ENCODE results near the gene ZMYM2. TPM values are rescaled to one million over a fixed set of nuclear protein-coding genes. Genes with fewer than 3 reads are reported as not detected.

ZMYM2 gene
- total RNA-seq, 4 donors from 2014 or later, result 44.5 to 217 (median 57.0) TPM

GRCh38 chr13:20125783-20126165, 167.2 kb downstream of the ZMYM2 start:
- Histone ChIP-seq H3K4me3 (no peak overlapping the region), H3K36me3 (no peaks in the 10 kb centered on the region), H3K27ac (no peak overlapping the region), H3K4me1 (peaks cover 27% of the 10 kb centered on the region), H3K9me3 (no peaks in the 10 kb centered on the region), H3K27me3 (peaks cover 21% of the 10 kb centered on the region)
- TF ChIP-seq CTCF (IDR thresholded peaks at IDR 0.05) (no peak), POLR2A (IDR thresholded peaks at IDR 0.05) (no peak), EP300 (IDR thresholded peaks at IDR 0.05) (no peak), POLR2AphosphoS5 (IDR thresholded peaks at IDR 0.05) (no peak)
- 56% methylated on average over 4 of the region's 4 CpGs for WGBS
- DNase-seq (ENCODE audit: low spot score in 2 of 2), result peak in 1 of 2 donors; percentile 20

- Histone ChIP-seq H3K27ac (no peak overlapping the region), H3K27me3 (peaks cover 25% of the 10 kb centered on the region), H3K4me1 (peaks cover 27% of the 10 kb centered on the region), H3K36me3 (no peaks in the 10 kb centered on the region), H3K9me3 (no peaks in the 10 kb centered on the region), H3K4me3 (no peak overlapping the region)
- DNase-seq (ENCODE audit: low spot score in 2 of 2), result peak; percentile 42 to 58
- TF ChIP-seq POLR2A (IDR thresholded peaks at IDR 0.05) (no peak), CTCF (IDR thresholded peaks at IDR 0.05) (no peak), EP300 (IDR thresholded peaks at IDR 0.05) (no peak), POLR2AphosphoS5 (IDR thresholded peaks at IDR 0.05) (no peak)
- 79% methylated on average over 16 of the region's 16 CpGs for WGBS
Observed at GRCh38 chr13:20126541-20127261, 168.2 kb downstream of the ZMYM2 start.

GRCh38 chr13:20127262-20127561, 168.7 kb downstream of the ZMYM2 start:
- H3K4me1 ChIP-seq, result peaks cover 27% of the 10 kb centered on the region
- no peaks in the 10 kb centered on the region for H3K36me3 ChIP-seq
- no peak for DNase-seq (ENCODE audit: low spot score in 2 of 2)
- no peak overlapping the region for H3K27ac ChIP-seq
- WGBS, result 34% methylated on average over 6 of the region's 6 CpGs
- no peak for TF ChIP-seq EP300 (IDR thresholded peaks at IDR 0.05)
- peaks cover 25% of the 10 kb centered on the region for H3K27me3 ChIP-seq
- H3K9me3 ChIP-seq, result no peaks in the 10 kb centered on the region
- H3K4me3 ChIP-seq, result peak overlapping the region; percentile 60

GRCh38 chr13:20127562-20128458, 169.3 kb downstream of the ZMYM2 start:
- Histone ChIP-seq H3K27me3 (peaks cover 25% of the 10 kb centered on the region), H3K36me3 (no peaks in the 10 kb centered on the region), H3K4me3 (peak overlapping the region; percentile 60), H3K9me3 (no peaks in the 10 kb centered on the region), H3K4me1 (peaks cover 27% of the 10 kb centered on the region), H3K27ac (peak overlapping the region; percentile 73)
- TF ChIP-seq CTCF (IDR thresholded peaks at IDR 0.05) (peak in 1 of 2 donors; percentile 30), EP300 (IDR thresholded peaks at IDR 0.05) (no peak), POLR2AphosphoS5 (IDR thresholded peaks at IDR 0.05) (no peak), POLR2A (IDR thresholded peaks at IDR 0.05) (no peak)
- DNase-seq (ENCODE audit: low spot score in 2 of 2), result peak; percentile 73 to 82
- 0% methylated on average over 13 of the region's 82 CpGs for WGBS

- TF ChIP-seq EP300 (IDR thresholded peaks at IDR 0.05), result no peak
- no peak for TF ChIP-seq POLR2AphosphoS5 (IDR thresholded peaks at IDR 0.05)
- peak in 1 of 2 donors; percentile 32 for TF ChIP-seq CTCF (IDR thresholded peaks at IDR 0.05)
- no peak for TF ChIP-seq POLR2A (IDR thresholded peaks at IDR 0.05)
- 10% methylated on average over 23 of the region's 28 CpGs for WGBS
- peak in 1 of 2 donors; percentile 67 for DNase-seq (ENCODE audit: low spot score in 2 of 2)
- Histone ChIP-seq H3K9me3 (no peaks in the 10 kb centered on the region), H3K4me3 (peak overlapping the region; percentile 60), H3K4me1 (peaks cover 27% of the 10 kb centered on the region), H3K27ac (peak overlapping the region; percentile 73), H3K36me3 (no peaks in the 10 kb centered on the region), H3K27me3 (peaks cover 25% of the 10 kb centered on the region)
Observed at GRCh38 chr13:20128459-20128931, 170.0 kb downstream of the ZMYM2 start.

All from suprapubic skin (tissue), 4 donors.